GM21390 (cell line): ENCODE data around the gene TIGD7.

Source experiments
- ATAC-seq: cut with Tn5 transposase; IDR thresholded peaks from one replicate; pipeline ENCODE4 v1.9.1; 2021; ENCODE audit not compliant: unreplicated experiment

TIGD7 gene

GRCh38 chr16:3305109-3306068 is at the start of gene TIGD7, which contains the start of gene ZNF75A:
TSS of gene TIGD7 (minus strand) at chr16:3305430. CDS start at chr16:3300614, 4,816 bp downstream.
TSS of gene ZNF75A (plus strand) at chr16:3305497. CDS start at chr16:3308429, 2,932 bp downstream.
- peak; percentile 98 for ATAC-seq

GRCh38 chr16:3349175-3349574 is 43.9 kb upstream of the TIGD7 start:
- ATAC-seq, result no peak

- no peak for ATAC-seq
Observed at GRCh38 chr16:3348547-3349167, 43.4 kb upstream of the TIGD7 start.

GRCh38 chr16:3347586-3347985 is 42.4 kb upstream of the TIGD7 start:
- no peak for ATAC-seq

DNA sequence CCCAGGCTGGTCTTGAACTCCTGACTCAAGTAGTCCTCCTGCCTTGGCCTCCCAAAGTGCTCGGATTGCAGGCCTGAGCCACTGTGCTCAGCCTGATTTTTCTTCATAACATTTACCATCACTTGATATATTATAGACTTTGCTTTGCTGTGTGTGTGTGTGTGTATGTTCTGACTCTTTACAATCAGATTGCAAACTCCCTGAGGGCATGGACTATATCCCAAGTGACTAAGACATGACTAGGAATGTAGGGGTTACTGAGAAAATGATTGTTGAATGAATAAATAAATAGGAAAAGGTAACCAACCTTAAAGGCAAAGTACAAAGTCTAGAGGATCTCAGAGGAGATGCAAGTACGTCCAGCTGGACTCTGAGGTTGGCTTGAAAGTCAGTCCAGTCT is 40.8 kb upstream of the TIGD7 start:
- ATAC-seq, result no peak

DNA sequence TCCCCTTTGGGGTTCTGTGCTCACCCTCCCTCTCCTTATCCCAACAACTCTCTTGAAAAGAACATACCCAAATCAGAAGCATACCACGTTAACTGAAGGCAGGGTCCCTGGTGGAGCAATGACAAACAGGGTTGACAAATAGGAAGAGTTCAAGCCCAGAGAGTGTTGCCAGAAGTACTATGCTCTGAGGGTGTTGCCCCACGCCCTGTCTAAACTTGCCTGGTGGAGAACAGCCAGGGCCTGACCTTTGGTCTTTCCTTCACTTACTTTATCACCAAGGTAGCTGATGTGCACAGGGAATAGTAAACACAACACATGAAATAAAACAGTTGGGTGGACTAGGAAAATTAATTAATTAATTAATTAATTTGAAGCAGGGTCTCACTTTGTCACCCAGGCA is 23.4 kb upstream of the TIGD7 start:
- ATAC-seq, result no peak

GRCh38 chr16:3328104-3328503 is 22.9 kb upstream of the TIGD7 start:
- no peak for ATAC-seq

DNA sequence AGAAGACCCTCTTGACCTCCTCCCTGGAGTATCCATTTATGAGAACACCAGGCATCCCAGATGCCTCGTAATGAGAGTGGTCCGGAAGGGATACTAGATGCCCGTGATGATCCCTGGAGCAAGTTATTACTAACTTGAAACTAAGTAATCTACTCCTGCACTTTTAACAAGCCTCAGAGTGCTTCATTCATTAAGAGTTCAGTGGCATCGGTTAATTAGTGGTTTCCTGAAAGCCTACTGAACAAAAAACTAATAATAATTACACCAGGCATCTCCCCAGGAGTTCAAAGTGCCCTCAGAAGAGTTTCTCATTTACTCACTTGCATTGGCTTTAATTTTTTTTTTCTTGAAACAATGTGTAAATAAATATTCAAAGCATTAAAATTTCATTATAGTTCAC is 22.3 kb upstream of the TIGD7 start:
- no peak for ATAC-seq

- no peak for ATAC-seq
Observed at GRCh38 chr16:3321816-3322215, 16.6 kb upstream of the TIGD7 start.

- ATAC-seq, result no peak
Observed at GRCh38 chr16:3317315-3317999, 12.2 kb upstream of the TIGD7 start.

GRCh38 chr16:3311496-3311895 is 6.3 kb upstream of the TIGD7 start:
- no peak for ATAC-seq

DNA sequence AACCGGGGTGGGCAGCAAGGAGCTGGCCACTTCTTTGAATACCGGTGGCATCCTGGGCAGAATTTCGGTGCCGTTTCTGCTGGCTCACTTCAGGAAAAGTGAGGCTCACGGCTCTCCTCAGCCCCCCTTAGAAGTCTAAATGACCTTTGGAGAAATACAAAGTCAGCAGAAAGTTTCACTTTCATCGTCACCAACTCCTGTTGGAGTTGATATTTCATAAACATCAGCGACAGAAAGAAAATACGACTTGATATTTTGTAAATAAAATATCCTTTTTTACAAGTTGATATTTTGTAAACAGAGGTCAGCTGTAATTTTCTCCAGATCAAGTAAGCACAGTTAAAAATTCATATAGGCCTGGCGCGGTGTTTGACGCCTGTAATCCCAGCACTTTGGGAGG is 848 bp upstream of the TIGD7 start:
- ATAC-seq, result no peak

- no peak for ATAC-seq
Observed at GRCh38 chr16:3304370-3304769, 860 bp downstream of the TIGD7 start.

- no peak for ATAC-seq
Observed at GRCh38 chr16:3295783-3296182, 9.4 kb downstream of the TIGD7 start.

- no peak for ATAC-seq
Observed at GRCh38 chr16:3295209-3295608, 10.0 kb downstream of the TIGD7 start.

DNA sequence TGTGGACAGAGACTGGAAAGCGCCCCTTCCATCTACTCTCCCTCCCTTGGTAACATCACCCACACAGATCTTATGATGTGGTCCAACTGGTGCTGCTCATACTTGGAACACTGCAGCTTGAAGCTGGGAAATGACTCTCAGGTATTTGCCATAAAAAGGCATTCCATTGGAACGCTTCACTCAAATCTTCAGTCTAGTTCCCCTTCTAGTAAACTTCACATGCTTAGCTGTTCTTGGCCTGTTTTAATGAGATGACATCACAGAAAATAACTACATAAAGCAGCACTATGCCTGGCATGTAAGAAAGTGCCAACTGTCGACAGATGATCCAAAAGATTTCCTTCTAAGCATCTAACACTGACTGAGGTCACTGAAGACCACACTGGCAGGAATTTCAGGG is 12.6 kb downstream of the TIGD7 start:
- no peak for ATAC-seq

DNA sequence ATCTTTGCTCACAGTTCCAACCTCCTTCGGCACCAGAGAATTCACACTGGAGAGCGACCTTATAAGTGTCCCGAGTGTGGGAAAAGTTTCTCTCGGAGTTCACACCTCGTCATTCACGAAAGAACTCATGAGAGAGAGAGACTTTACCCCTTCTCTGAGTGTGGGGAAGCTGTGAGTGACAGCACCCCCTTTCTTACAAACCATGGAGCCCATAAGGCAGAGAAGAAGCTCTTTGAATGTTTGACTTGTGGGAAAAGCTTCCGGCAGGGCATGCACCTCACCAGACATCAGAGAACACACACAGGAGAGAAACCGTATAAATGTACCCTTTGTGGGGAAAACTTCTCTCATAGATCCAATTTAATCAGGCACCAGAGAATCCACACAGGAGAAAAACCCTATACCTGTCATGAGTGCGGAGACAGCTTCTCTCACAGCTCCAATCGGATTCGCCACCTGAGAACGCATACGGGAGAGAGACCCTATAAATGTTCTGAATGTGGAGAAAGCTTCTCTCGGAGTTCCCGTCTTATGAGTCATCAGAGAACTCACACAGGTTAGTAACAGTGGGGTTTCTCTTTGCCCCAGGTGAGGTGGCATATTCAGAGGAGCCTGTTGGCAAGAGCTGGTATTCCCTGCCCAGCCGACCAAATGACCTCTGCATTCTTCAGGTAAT is 15.1 kb downstream of the TIGD7 start:
- ATAC-seq, result no peak

DNA sequence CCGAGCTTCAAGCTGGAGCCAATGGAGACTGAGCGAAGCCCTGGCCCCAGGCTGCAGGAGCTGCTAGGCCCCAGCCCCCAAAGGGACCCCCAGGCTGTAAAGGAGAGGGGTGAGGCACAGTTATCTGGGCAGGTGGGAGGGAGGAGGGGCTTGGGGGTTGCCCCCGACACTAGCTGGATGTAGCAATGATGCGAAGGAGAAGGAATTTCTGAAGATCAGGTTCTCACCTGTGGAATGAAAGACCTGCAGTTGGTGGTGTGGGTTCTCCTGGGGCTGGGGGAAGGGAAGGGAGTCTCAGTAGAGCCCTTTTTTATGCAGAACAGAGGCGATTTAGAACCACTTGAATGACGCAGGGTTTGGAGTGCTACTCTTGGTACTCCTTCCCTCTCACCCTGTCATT is 20.1 kb downstream of the TIGD7 start:
- no peak for ATAC-seq

DNA sequence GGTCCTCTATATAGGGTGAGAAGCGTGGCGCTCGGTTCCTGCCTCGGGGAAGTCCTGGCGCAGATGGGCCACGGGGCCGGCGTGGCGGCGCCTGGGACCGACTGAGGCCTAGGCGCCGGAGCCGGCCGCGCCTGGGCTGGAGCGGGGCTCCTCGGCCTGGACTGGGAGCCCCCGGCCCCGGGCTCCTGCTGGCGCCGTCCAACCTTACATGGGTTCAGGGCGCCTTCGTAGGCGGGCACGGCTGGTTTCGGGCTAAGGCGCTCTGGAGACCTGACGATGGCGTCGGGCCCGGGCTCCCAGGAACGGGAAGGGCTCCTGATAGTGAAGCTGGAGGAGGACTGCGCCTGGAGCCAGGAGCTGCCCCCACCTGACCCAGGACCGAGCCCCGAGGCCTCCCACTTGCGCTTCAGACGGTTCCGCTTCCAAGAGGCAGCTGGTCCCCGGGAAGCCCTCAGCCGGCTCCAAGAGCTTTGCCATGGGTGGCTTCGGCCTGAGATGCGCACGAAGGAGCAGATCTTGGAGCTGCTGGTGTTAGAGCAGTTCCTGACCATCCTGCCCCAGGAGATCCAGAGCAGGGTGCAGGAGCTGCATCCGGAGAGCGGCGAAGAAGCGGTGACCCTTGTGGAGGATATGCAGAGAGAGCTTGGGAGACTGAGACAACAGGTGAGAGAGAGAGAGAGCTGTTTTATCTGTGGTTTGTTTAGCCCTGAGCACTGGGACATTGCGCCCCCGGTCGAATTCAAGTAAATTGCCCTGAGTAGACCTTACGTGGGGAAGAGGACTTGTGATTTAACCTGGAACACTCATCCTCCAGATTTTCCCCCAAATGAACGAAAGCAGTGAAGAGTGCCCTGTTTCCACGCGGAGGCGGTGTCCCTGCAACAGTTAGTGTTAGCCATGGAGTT is 21.4 kb downstream of the TIGD7 start:
- ATAC-seq, result no peak
